Bronchial epithelial cell (primary cell): ENCODE data around the gene HIF1A. TPM values are rescaled to one million over a fixed set of nuclear protein-coding genes. Genes with fewer than 3 reads are reported as not detected.
A peak's percentile ranks its signal among the peaks of the same experiment; 100 is the strongest.

ENCODE experiments used
- DNase-seq: peaks from one replicate; pipeline ENCODE4 v3.0.0-alpha.2; 2010; ENCODE audit warnings: low read depth
- FAIRE-seq: peaks from 2 replicates; lab custom pipeline; 2011; peaks lifted over from hg19 to GRCh38; lab: Jason Lieb, UNC
- H3K27me3 ChIP-seq: 2 replicates; pipeline ENCODE4 v1.5.1; 2011; ENCODE audit warnings: low read length; ENCODE audit not compliant: control insufficient read depth, insufficient read depth
- H3K36me3 ChIP-seq: 2 replicates; pipeline ENCODE4 v1.5.1; 2011; ENCODE audit warnings: low read length; ENCODE audit not compliant: control insufficient read depth, insufficient read depth
- H3K4me3 ChIP-seq: 2 replicates; pipeline ENCODE4 v1.5.1; 2011; ENCODE audit warnings: mild to moderate bottlenecking, low read depth, low read length, control low read depth
- total RNA-seq: library from RNA; depleted of rRNA; stranded (reverse); fragments of >200 nt; gene quantifications from 2 replicates; pipeline ENCODE4 v1.2.1, GENCODE V29; 2014
- TF ChIP-seq, protein P1 (sequence below): IDR thresholded peaks from 2 replicates; pipeline ENCODE4 v1.5.1; 2011; ENCODE audit warnings: mild to moderate bottlenecking, moderate library complexity, low read length, control low read depth, inconsistent platforms; ENCODE audit not compliant: insufficient read depth, severe bottlenecking

Gene HIF1A
- total RNA-seq, 1 donor from 2014 or later = 220 TPM

- Histone ChIP-seq H3K4me3 (no peak overlapping the region), H3K36me3 (no peaks in the 10 kb centered on the region), H3K27me3 (no peaks in the 10 kb centered on the region)
- DNase-seq (no peak), FAIRE-seq (no peak)
- TF ChIP-seq, protein P1, sequence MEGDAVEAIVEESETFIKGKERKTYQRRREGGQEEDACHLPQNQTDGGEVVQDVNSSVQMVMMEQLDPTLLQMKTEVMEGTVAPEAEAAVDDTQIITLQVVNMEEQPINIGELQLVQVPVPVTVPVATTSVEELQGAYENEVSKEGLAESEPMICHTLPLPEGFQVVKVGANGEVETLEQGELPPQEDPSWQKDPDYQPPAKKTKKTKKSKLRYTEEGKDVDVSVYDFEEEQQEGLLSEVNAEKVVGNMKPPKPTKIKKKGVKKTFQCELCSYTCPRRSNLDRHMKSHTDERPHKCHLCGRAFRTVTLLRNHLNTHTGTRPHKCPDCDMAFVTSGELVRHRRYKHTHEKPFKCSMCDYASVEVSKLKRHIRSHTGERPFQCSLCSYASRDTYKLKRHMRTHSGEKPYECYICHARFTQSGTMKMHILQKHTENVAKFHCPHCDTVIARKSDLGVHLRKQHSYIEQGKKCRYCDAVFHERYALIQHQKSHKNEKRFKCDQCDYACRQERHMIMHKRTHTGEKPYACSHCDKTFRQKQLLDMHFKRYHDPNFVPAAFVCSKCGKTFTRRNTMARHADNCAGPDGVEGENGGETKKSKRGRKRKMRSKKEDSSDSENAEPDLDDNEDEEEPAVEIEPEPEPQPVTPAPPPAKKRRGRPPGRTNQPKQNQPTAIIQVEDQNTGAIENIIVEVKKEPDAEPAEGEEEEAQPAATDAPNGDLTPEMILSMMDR = no peak
Observed at GRCh38 chr14:61678975-61679374, 16.3 kb upstream of the HIF1A start.

DNA sequence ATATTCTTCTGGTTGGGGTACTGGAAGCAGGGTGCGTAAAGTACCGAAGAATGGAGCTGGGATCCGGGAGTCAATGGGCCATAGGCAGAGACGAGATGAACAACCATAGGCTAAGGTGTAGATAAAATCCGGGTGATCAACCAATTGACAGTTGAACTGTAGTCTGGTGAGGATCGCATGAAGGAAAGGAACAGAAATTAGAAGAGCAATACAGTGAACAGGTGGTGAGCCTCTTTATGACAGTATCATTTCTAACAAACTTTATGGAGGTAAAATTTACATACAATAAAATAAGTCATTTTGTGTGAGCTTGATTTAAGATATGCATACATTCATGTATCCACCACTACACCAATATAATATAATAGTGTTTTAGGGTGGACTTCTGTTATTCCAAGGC, 13.9 kb upstream of the HIF1A start:
- TF ChIP-seq, protein P1 = no peak
- Histone ChIP-seq H3K27me3 (no peaks in the 10 kb centered on the region), H3K36me3 (no peaks in the 10 kb centered on the region), H3K4me3 (no peak overlapping the region)
- DNase-seq (no peak), FAIRE-seq (no peak)

GRCh38 chr14:61683108-61683507, 12.2 kb upstream of the HIF1A start:
- FAIRE-seq = no peak
- no peak overlapping the region for H3K4me3 ChIP-seq

GRCh38 chr14:61690039-61690438, 5.3 kb upstream of the HIF1A start:
- Histone ChIP-seq H3K27me3 (no peaks in the 10 kb centered on the region), H3K4me3 (no peak overlapping the region), H3K36me3 (no peaks in the 10 kb centered on the region)
- DNase-seq (peak; percentile 58), FAIRE-seq (no peak)
- TF ChIP-seq, protein P1 = no peak

More at GRCh38 chr14:61683108-61683507, 12.2 kb upstream of the HIF1A start:
- TF ChIP-seq, protein P1 = no peak
- no peaks in the 10 kb centered on the region for H3K36me3 ChIP-seq
- no peaks in the 10 kb centered on the region for H3K27me3 ChIP-seq
- DNase-seq = no peak

DNA sequence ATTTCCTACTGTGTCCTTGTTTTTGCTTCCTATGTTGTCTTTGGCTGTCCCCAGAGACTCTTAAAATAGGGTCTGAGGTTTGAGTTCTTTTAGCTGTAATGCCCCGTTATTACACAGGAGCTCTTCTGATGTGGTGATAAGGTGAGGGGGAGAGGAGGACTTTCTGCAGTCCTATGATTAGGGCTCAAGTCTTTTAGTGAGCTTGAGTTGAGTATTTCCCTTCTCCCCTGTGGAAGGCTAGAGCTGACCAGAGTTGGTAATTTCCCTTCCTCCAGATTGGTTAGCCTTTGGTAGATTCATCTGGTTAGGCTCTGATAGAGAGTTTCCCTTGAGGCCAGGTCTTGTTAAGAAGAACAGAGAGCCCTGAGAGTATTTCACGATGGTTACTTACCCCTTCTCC, 4.3 kb upstream of the HIF1A start:
- no peak for FAIRE-seq
- no peak for DNase-seq
- TF ChIP-seq, protein P1 = no peak
- no peaks in the 10 kb centered on the region for H3K36me3 ChIP-seq
- no peaks in the 10 kb centered on the region for H3K27me3 ChIP-seq
- H3K4me3 ChIP-seq = no peak overlapping the region

DNA sequence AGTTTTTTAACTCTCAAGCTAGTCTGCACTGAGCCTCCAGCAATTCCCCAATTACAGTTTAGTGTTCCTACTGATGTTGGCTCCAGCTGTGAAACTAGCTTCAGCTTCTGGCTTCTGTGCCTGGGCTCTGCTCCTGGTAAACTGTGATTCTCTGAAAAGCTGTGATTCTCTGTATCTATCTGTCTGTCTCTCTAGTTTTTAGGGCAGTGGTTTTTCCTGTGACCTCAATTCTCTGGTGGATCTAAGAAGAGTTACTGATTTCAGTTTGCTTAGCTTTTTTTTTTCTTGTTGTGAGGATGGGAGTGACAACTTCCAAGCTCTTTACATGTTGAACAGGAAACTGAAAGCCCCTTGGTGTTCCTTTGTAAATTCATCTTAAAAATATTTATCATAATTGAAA, 3.8 kb upstream of the HIF1A start:
- TF ChIP-seq, protein P1 = no peak
- Histone ChIP-seq H3K36me3 (no peaks in the 10 kb centered on the region), H3K27me3 (no peaks in the 10 kb centered on the region), H3K4me3 (no peak overlapping the region)
- FAIRE-seq (no peak), DNase-seq (no peak)
